HFFc6 (cell line): ENCODE data around the gene USP43. TPM values are rescaled to one million over a fixed set of nuclear protein-coding genes. Genes with fewer than 3 reads are reported as not detected.

ENCODE experiments used
- DNase-seq: peaks from one replicate; pipeline ENCODE4 v3.0.0-alpha.2; 2018
- H3K27ac Mint-ChIP-seq: 2 replicates; pipeline ENCODE4 v1.8.0; 2020; ENCODE audit warnings: mild to moderate bottlenecking, mixed read lengths
- H3K27me3 Mint-ChIP-seq: 2 replicates; pipeline ENCODE4 v1.8.0; 2021; ENCODE audit warnings: mild to moderate bottlenecking, moderate library complexity, mixed read lengths; ENCODE audit not compliant: insufficient read depth
- H3K36me3 Mint-ChIP-seq: 2 replicates; pipeline ENCODE4 v1.8.0; 2021; ENCODE audit warnings: low read depth, mixed read lengths
- H3K4me1 Mint-ChIP-seq: 2 replicates; pipeline ENCODE4 v1.8.0; 2020; ENCODE audit warnings: low read depth, mixed read lengths
- H3K4me3 Mint-ChIP-seq: 2 replicates; pipeline ENCODE4 v1.8.0; 2020; ENCODE audit warnings: mild to moderate bottlenecking, moderate library complexity, mixed read lengths
- H3K9me3 Mint-ChIP-seq: 2 replicates; pipeline ENCODE4 v1.8.0; 2020; ENCODE audit warnings: mild to moderate bottlenecking, mixed read lengths
- total RNA-seq, 6 experiments: library from RNA; stranded (reverse); fragmentation: NEBNext Ultra II Directional; extraction: Animal tissue kit (Norgen Biotek cat#: 25700); gene quantifications; 2 replicates in 1 of 6; 3 replicates in 5 of 6; pipeline ENCODE4 v1.2.3, GENCODE V29; 2021
- TF ChIP-seq, protein P1 (sequence below): fragments of 200-600 bp; sonication (generic); IDR thresholded peaks from 2 replicates; pipeline ENCODE4 v1.5.0; 2021; ENCODE audit warnings: antibody characterized with exemption, mild to moderate bottlenecking

Gene USP43
- total RNA-seq, 6 experiments from 2014 or later = 0.09 TPM; not detected in 5

DNA sequence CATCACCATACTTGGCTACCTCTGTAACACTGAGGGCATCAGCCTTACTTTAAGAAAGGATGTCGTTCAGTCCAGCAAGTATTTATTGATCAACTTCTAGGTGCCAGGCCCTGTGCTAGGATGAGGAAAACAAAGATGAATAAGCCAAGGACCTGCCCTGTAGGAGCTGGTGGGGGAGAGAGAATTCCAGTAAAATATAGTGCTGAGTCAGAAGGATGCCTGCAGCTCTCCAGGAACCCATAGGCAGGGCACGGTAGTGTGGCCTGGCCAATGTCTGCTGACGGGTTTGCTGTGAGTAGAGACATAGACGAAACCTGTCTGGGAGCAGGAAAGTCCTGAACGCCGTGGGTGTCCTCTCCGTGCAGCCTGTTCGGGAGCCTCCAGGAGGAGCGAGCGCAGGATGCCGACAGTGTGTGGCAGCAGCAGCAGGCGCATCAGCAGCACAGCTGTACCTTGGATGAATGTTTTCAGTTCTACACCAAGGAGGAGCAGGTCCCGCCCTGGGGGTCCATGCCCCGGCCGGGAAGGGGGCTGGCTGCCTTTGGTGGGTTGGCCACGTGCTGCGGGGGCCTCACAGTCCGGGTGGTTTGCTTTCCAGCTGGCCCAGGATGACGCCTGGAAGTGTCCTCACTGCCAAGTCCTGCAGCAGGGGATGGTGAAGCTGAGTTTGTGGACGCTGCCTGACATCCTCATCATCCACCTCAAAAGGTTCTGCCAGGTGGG, 55.6 kb downstream of the USP43 start:
- Mint-ChIP-seq H3K9me3 (peaks cover 56% of the 10 kb centered on the region), H3K4me1 (no peaks in the 10 kb centered on the region), H3K4me3 (no peak overlapping the region), H3K27ac (no peak overlapping the region), H3K36me3 (peaks cover 10% of the 10 kb centered on the region; the same call in 1 of the 2 replicates), H3K27me3 (peaks cover 5% of the 10 kb centered on the region; the same call in 1 of the 2 replicates)
- TF ChIP-seq, protein P1, sequence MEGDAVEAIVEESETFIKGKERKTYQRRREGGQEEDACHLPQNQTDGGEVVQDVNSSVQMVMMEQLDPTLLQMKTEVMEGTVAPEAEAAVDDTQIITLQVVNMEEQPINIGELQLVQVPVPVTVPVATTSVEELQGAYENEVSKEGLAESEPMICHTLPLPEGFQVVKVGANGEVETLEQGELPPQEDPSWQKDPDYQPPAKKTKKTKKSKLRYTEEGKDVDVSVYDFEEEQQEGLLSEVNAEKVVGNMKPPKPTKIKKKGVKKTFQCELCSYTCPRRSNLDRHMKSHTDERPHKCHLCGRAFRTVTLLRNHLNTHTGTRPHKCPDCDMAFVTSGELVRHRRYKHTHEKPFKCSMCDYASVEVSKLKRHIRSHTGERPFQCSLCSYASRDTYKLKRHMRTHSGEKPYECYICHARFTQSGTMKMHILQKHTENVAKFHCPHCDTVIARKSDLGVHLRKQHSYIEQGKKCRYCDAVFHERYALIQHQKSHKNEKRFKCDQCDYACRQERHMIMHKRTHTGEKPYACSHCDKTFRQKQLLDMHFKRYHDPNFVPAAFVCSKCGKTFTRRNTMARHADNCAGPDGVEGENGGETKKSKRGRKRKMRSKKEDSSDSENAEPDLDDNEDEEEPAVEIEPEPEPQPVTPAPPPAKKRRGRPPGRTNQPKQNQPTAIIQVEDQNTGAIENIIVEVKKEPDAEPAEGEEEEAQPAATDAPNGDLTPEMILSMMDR = no peak
- DNase-seq = no peak

DNA sequence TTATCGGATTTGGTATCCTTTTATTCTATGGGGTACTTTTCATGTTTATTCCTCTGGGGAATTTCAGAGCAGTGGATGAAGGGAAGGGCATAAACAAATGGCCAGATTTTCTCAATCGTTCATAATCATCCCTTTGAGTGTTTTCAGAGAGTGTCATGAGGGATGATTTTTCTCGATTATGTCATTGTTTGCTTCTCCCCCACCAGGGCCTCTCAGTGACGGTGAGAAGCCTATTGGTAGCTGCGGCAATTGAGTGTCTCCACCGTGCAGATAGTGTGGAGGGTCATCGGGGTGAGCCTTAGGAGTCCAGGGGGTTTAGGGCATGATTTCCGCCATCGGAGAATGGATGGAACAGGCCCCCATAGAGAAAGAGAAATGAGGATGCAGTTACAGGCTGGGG, 57.2 kb downstream of the USP43 start:
- Mint-ChIP-seq H3K36me3 (peaks cover 5% of the 10 kb centered on the region; the same call in 1 of the 2 replicates), H3K9me3 (peaks cover 49% of the 10 kb centered on the region), H3K4me3 (no peak overlapping the region), H3K27ac (no peak overlapping the region), H3K4me1 (no peaks in the 10 kb centered on the region), H3K27me3 (peaks cover 9% of the 10 kb centered on the region; the same call in 1 of the 2 replicates)
- DNase-seq = no peak
- TF ChIP-seq, protein P1 = no peak

DNA sequence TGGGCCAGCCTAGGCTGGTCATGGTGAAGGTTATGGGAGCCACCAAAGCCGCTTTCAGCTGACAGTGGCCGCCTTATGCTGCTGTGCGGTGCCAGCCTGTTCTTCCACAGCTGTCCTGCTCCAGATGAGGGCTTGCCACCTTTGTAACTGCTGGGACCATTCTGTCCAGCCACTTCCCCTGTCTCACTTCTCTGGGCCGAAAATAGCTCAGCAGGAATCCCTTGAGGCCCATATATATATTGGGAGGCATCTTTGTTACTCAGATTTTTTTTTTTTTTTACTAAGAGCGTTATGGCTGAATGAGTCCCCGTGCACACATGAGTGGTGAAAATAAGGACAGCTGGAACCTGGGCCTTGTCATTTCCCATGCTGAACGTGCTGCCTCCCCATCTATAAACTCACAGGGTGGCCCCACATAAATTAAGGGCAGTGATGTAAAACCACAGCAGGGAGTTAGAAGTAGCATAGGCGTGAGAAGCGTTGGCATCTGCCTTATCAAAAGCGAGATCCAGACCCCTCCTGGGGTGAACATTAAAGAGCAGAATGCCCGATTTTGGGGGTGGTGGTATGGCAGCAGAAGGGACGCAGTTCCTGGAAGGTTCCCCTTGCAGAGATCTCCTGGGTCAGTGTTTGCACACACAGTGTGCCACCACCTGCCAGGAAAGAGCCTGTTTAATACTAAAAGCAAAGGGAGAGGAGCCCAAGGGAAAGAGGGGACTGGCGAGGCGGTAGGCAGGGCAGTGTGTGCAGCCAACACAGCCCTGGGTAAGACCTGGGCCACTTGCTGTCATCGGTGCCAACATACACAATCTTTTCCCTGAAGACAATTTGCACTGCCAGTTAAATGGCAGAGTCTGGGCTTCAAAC, 57.8 kb downstream of the USP43 start:
- Mint-ChIP-seq H3K36me3 (peaks cover 5% of the 10 kb centered on the region; the same call in 1 of the 2 replicates), H3K27me3 (peaks cover 9% of the 10 kb centered on the region; the same call in 1 of the 2 replicates), H3K4me3 (no peak overlapping the region), H3K9me3 (peaks cover 50% of the 10 kb centered on the region), H3K27ac (no peak overlapping the region), H3K4me1 (no peaks in the 10 kb centered on the region)
- no peak for DNase-seq
- TF ChIP-seq, protein P1 = no peak

DNA sequence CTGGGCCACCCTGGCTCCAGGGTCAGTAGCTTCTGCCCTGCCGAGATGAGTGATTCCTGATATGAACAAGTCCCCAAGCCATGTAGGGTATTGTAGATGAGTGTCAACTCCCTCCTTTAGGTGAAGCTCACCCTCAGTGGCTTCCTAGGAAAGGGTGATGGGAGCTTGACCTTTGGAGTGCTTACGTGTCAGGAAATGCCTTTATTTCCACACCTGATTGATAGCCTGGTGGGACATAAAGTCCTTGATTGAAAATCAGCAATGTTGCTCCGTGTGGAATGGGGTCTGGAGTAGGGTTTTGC, 58.4 kb downstream of the USP43 start:
- Mint-ChIP-seq H3K4me3 (no peak overlapping the region), H3K4me1 (no peaks in the 10 kb centered on the region), H3K36me3 (peaks cover 5% of the 10 kb centered on the region; the same call in 1 of the 2 replicates), H3K27me3 (peaks cover 9% of the 10 kb centered on the region; the same call in 1 of the 2 replicates), H3K27ac (no peak overlapping the region), H3K9me3 (peaks cover 52% of the 10 kb centered on the region)
- no peak for DNase-seq
- TF ChIP-seq, protein P1 = no peak

DNA sequence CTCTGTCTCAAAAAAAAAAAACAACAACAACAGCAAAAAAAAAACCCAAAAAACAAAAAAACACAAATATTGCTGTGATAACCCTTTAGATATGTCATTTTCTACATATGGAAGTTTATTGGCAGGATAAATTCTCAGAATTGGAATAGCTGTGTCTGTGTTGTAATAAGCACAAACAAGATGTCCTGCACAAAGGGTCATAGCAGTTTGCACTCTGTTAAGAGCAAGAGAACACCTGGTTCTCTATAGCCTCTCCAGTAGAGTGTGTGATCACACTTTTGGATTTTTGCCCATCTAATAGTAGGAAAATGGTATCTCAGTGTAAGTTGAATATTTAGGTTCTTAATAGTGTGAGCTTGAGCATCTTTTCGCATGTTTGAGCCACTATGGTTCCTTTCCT, 60.4 kb downstream of the USP43 start:
- Mint-ChIP-seq H3K4me1 (no peaks in the 10 kb centered on the region), H3K36me3 (peaks cover 5% of the 10 kb centered on the region; the same call in 1 of the 2 replicates), H3K9me3 (peaks cover 46% of the 10 kb centered on the region)

More for the DNA sequence above, 60.4 kb downstream of the USP43 start:
- no peak overlapping the region for H3K27ac Mint-ChIP-seq
- peaks cover 9% of the 10 kb centered on the region; the same call in 1 of the 2 replicates for H3K27me3 Mint-ChIP-seq
- DNase-seq = no peak
- TF ChIP-seq, protein P1 = no peak
- no peak overlapping the region for H3K4me3 Mint-ChIP-seq
